Measurements from ENCODE around the gene ZNF423. TPM values are rescaled to one million over a fixed set of nuclear protein-coding genes. Genes with fewer than 3 reads are reported as not detected.

ZNF423 gene
- total RNA-seq, 2 experiments from 2014 or later = not detected

- CTCF ChIA-PET = no interaction called here
- H3K27ac Mint-ChIP-seq = no peak overlapping the region
- no peaks in the 10 kb centered on the region for H3K9me3 Mint-ChIP-seq
Observed at GRCh38 chr16:49661465-49662187, 194.3 kb downstream of the ZNF423 start.

GRCh38 chr16:49660626-49661025 lies 195.3 kb downstream of the ZNF423 start:
- Mint-ChIP-seq H3K27ac (no peak overlapping the region), H3K27me3 (no peaks in the 10 kb centered on the region), H3K36me3 (ENCODE audit: low read depth) (no peaks in the 10 kb centered on the region), H3K4me1 (no peaks in the 10 kb centered on the region), H3K4me3 (no peak overlapping the region), H3K9me3 (no peaks in the 10 kb centered on the region)
- POLR2A ChIA-PET = no interaction called here
- CTCF ChIA-PET = no interaction called here
- no peak for DNase-seq

More at GRCh38 chr16:49661465-49662187, 194.3 kb downstream of the ZNF423 start:
- Mint-ChIP-seq H3K27me3 (no peaks in the 10 kb centered on the region), H3K4me1 (no peaks in the 10 kb centered on the region), H3K4me3 (no peak overlapping the region), H3K36me3 (ENCODE audit: low read depth) (no peaks in the 10 kb centered on the region)
- POLR2A ChIA-PET = no interaction called here
- no peak for DNase-seq

- Mint-ChIP-seq H3K9me3 (no peaks in the 10 kb centered on the region), H3K4me3 (no peak overlapping the region), H3K36me3 (ENCODE audit: low read depth) (no peaks in the 10 kb centered on the region), H3K4me1 (no peaks in the 10 kb centered on the region), H3K27me3 (no peaks in the 10 kb centered on the region), H3K27ac (no peak overlapping the region)
- DNase-seq = no peak
- ChIA-PET CTCF (no interaction called here), POLR2A (no interaction called here)
Observed at GRCh38 chr16:49659356-49659755, 196.6 kb downstream of the ZNF423 start.

GRCh38 chr16:49658531-49658930 lies 197.4 kb downstream of the ZNF423 start:
- CTCF ChIA-PET = no interaction called here
- POLR2A ChIA-PET = no interaction called here
- DNase-seq = no peak
- Mint-ChIP-seq H3K4me3 (no peak overlapping the region), H3K27me3 (peaks cover 2% of the 10 kb centered on the region), H3K9me3 (no peaks in the 10 kb centered on the region), H3K4me1 (no peaks in the 10 kb centered on the region), H3K36me3 (ENCODE audit: low read depth) (no peaks in the 10 kb centered on the region), H3K27ac (no peak overlapping the region)

- CTCF ChIA-PET = no interaction called here
- POLR2A ChIA-PET = no interaction called here
- H3K36me3 Mint-ChIP-seq (ENCODE audit: low read depth) = no peaks in the 10 kb centered on the region
- H3K27me3 Mint-ChIP-seq = peaks cover 2% of the 10 kb centered on the region
- H3K27ac Mint-ChIP-seq = no peak overlapping the region
- no peaks in the 10 kb centered on the region for H3K4me1 Mint-ChIP-seq
- H3K9me3 Mint-ChIP-seq = no peaks in the 10 kb centered on the region
- no peak for DNase-seq
- no peak overlapping the region for H3K4me3 Mint-ChIP-seq
Observed at GRCh38 chr16:49657736-49658465, 198.0 kb downstream of the ZNF423 start.

GRCh38 chr16:49654425-49654824 lies 201.5 kb downstream of the ZNF423 start:
- ChIA-PET POLR2A (no interaction called here), CTCF (no interaction called here)
- Mint-ChIP-seq H3K27ac (no peak overlapping the region), H3K27me3 (peaks cover 2% of the 10 kb centered on the region), H3K36me3 (ENCODE audit: low read depth) (no peaks in the 10 kb centered on the region), H3K4me3 (no peak overlapping the region), H3K9me3 (no peaks in the 10 kb centered on the region), H3K4me1 (no peaks in the 10 kb centered on the region)
- no peak for DNase-seq

- no peak overlapping the region for H3K27ac Mint-ChIP-seq
- H3K9me3 Mint-ChIP-seq = peaks cover 5% of the 10 kb centered on the region
- no peak for DNase-seq
- H3K27me3 Mint-ChIP-seq = peaks cover 2% of the 10 kb centered on the region
- H3K4me1 Mint-ChIP-seq = no peaks in the 10 kb centered on the region
- CTCF ChIA-PET = no interaction called here
- no peak overlapping the region for H3K4me3 Mint-ChIP-seq
- POLR2A ChIA-PET = no interaction called here
- no peaks in the 10 kb centered on the region for H3K36me3 Mint-ChIP-seq (ENCODE audit: low read depth)
Observed at GRCh38 chr16:49653577-49653976, 202.3 kb downstream of the ZNF423 start.

GRCh38 chr16:49653173-49653570 lies 202.7 kb downstream of the ZNF423 start:
- DNase-seq = no peak
- no peaks in the 10 kb centered on the region for H3K36me3 Mint-ChIP-seq (ENCODE audit: low read depth)
- POLR2A ChIA-PET = no interaction called here
- CTCF ChIA-PET = no interaction called here
- H3K4me3 Mint-ChIP-seq = no peak overlapping the region
- H3K27ac Mint-ChIP-seq = no peak overlapping the region
- H3K9me3 Mint-ChIP-seq = peaks cover 5% of the 10 kb centered on the region
- H3K27me3 Mint-ChIP-seq = peaks cover 2% of the 10 kb centered on the region
- H3K4me1 Mint-ChIP-seq = no peaks in the 10 kb centered on the region

- DNase-seq = no peak
- H3K9me3 Mint-ChIP-seq = peaks cover 11% of the 10 kb centered on the region
- POLR2A ChIA-PET = no interaction called here
- CTCF ChIA-PET = no interaction called here
- H3K27me3 Mint-ChIP-seq = peaks cover 2% of the 10 kb centered on the region
- H3K4me1 Mint-ChIP-seq = no peaks in the 10 kb centered on the region
- H3K4me3 Mint-ChIP-seq = no peak overlapping the region
- no peaks in the 10 kb centered on the region for H3K36me3 Mint-ChIP-seq (ENCODE audit: low read depth)
- H3K27ac Mint-ChIP-seq = no peak overlapping the region
Observed at GRCh38 chr16:49652456-49653172, 203.3 kb downstream of the ZNF423 start.

GRCh38 chr16:49651996-49652395 lies 203.9 kb downstream of the ZNF423 start:
- Mint-ChIP-seq H3K36me3 (ENCODE audit: low read depth) (no peaks in the 10 kb centered on the region), H3K4me3 (no peak overlapping the region), H3K27me3 (peaks cover 2% of the 10 kb centered on the region), H3K4me1 (no peaks in the 10 kb centered on the region), H3K9me3 (peaks cover 11% of the 10 kb centered on the region), H3K27ac (no peak overlapping the region)
- ChIA-PET POLR2A (no interaction called here), CTCF (no interaction called here)
- no peak for DNase-seq

- ChIA-PET CTCF (no interaction called here), POLR2A (no interaction called here)
- DNase-seq = no peak
- Mint-ChIP-seq H3K27me3 (peaks cover 2% of the 10 kb centered on the region), H3K27ac (no peak overlapping the region), H3K36me3 (ENCODE audit: low read depth) (no peaks in the 10 kb centered on the region), H3K4me3 (no peak overlapping the region), H3K4me1 (no peaks in the 10 kb centered on the region), H3K9me3 (peaks cover 11% of the 10 kb centered on the region)
Observed at GRCh38 chr16:49651226-49651625, 204.7 kb downstream of the ZNF423 start.

GRCh38 chr16:49650603-49651002 lies 205.3 kb downstream of the ZNF423 start:
- peaks cover 2% of the 10 kb centered on the region for H3K27me3 Mint-ChIP-seq
- peaks cover 15% of the 10 kb centered on the region for H3K9me3 Mint-ChIP-seq
- no peak overlapping the region for H3K27ac Mint-ChIP-seq
- H3K4me3 Mint-ChIP-seq = no peak overlapping the region
- H3K36me3 Mint-ChIP-seq (ENCODE audit: low read depth) = no peaks in the 10 kb centered on the region
- H3K4me1 Mint-ChIP-seq = no peaks in the 10 kb centered on the region
- no peak for DNase-seq
- POLR2A ChIA-PET = no interaction called here
- CTCF ChIA-PET = no interaction called here

GRCh38 chr16:49649013-49649765 lies 206.7 kb downstream of the ZNF423 start:
- CTCF ChIA-PET = no interaction called here
- no peak overlapping the region for H3K4me3 Mint-ChIP-seq
- no peak overlapping the region for H3K27ac Mint-ChIP-seq
- H3K4me1 Mint-ChIP-seq = no peaks in the 10 kb centered on the region
- no peaks in the 10 kb centered on the region for H3K36me3 Mint-ChIP-seq (ENCODE audit: low read depth)
- H3K9me3 Mint-ChIP-seq = peaks cover 22% of the 10 kb centered on the region
- DNase-seq = no peak
- H3K27me3 Mint-ChIP-seq = peaks cover 2% of the 10 kb centered on the region
- POLR2A ChIA-PET = no interaction called here

Data from activated CD4-positive, alpha-beta memory T cell treated with anti-CD3 and anti-CD28 coated beads, Interleukin-2, amount 10 ng/mL, durations not matched to agents 7 days and 5 days (primary cell).